Endothelial cell of umbilical vein (primary cell): ENCODE data around the gene TRPC4AP. TPM values are rescaled to one million over a fixed set of nuclear protein-coding genes. Genes with fewer than 3 reads are reported as not detected.

Experiments
- BruUV-seq: library from RNA; stranded (reverse); fragments of 400-500 nt; replicated peaks from 2 replicates; lab custom pipeline; 2021; lab: Mats Ljungman, UMichigan
- CTCF ChIA-PET: fragments of 300-600, 350-600 bp; sonication (Branson Sonifier 250); formaldehyde crosslinking; loops from one replicate; lab custom pipeline; 2021; ENCODE audit warnings: antibody characterized with exemption, inconsistent platforms; lab: Charles Lee
- POLR2A ChIA-PET: fragments of 300-600, 350-600 bp; sonication (Branson Sonifier 250); formaldehyde crosslinking; loops from one replicate; lab custom pipeline; 2021; ENCODE audit warnings: antibody characterized with exemption, inconsistent platforms; lab: Charles Lee
- DNase-seq: peaks from one replicate; pipeline ENCODE4 v3.0.0-alpha.2; 2011; ENCODE audit warnings: low read depth, low spot score
- FAIRE-seq: peaks from 2 replicates; lab custom pipeline; 2011; peaks lifted over from hg19 to GRCh38; lab: Jason Lieb, UNC
- H2AFZ ChIP-seq: 2 replicates; pipeline ENCODE4 v1.6.0; 2012; ENCODE audit warnings: low read depth, low read length, control low read depth, inconsistent platforms
- H3K27ac ChIP-seq: 2 replicates; pipeline ENCODE4 v1.5.1; 2011; ENCODE audit warnings: low read depth, mild to moderate bottlenecking, control low read depth, low read length, moderate library complexity; ENCODE audit not compliant: insufficient read depth
- H3K27me3 ChIP-seq, 2 experiments: 2 replicates each; pipeline versions ENCODE4 v1.6.0 to v1.6.1; 2011; ENCODE audit warnings: low read length in 2 of 2, mixed read lengths in 1 of 2; ENCODE audit not compliant: control insufficient read depth in 2 of 2, insufficient read depth in 2 of 2
- H3K36me3 ChIP-seq, 2 experiments: 2 replicates in 1 of 2; 3 replicates in 1 of 2; pipeline ENCODE4 v1.5.1; 2011; ENCODE audit warnings: low read length in 2 of 2, mild to moderate bottlenecking in 1 of 2, moderate library complexity in 1 of 2; ENCODE audit not compliant: control insufficient read depth in 2 of 2, insufficient read depth in 2 of 2; ENCODE audit errors: extremely low read depth in 1 of 2
- H3K4me1 ChIP-seq: 3 replicates; pipeline ENCODE4 v1.5.1; 2011; ENCODE audit warnings: mild to moderate bottlenecking, low read length; ENCODE audit not compliant: control insufficient read depth, insufficient read depth; ENCODE audit errors: extremely low read depth
- H3K4me2 ChIP-seq: 2 replicates; pipeline ENCODE4 v1.6.1; 2011; ENCODE audit warnings: low read length, control low read depth, mixed read lengths; ENCODE audit not compliant: insufficient read depth
- H3K4me3 ChIP-seq, 3 experiments: fragments of 200-600 bp in 1 of 3; sonication (generic), shearing (Covaris generic) in 1 of 3; replicated peaks in 1 of 3; 2 replicates each; pipeline ENCODE4 v1.5.1; 2011 to 2016; ENCODE audit warnings: control low read depth in 3 of 3, low read length in 3 of 3, mild to moderate bottlenecking in 2 of 3, inconsistent platforms in 1 of 3, low read depth in 1 of 3, moderate library complexity in 1 of 3; ENCODE audit not compliant: insufficient read depth in 1 of 3
- H3K79me2 ChIP-seq: 2 replicates; pipeline ENCODE4 v1.6.0; 2012; ENCODE audit warnings: low read length, inconsistent platforms; ENCODE audit not compliant: control insufficient read depth, insufficient read depth
- H3K9ac ChIP-seq: replicated peaks from 2 replicates; pipeline ENCODE3; 2011; ENCODE audit warnings: low read length, control low read depth; ENCODE audit not compliant: insufficient read depth; ENCODE audit errors: extremely low read depth
- H3K9me1 ChIP-seq: replicated peaks from 3 replicates; pipeline ENCODE4 v1.6.0; 2011; ENCODE audit warnings: mild to moderate bottlenecking, low read length; ENCODE audit not compliant: control insufficient read depth, insufficient read depth; ENCODE audit errors: extremely low read depth
- H3K9me3 ChIP-seq: replicated peaks from 2 replicates; pipeline ENCODE4 v1.5.1; 2012; ENCODE audit warnings: low read length, inconsistent platforms; ENCODE audit not compliant: control insufficient read depth, insufficient read depth
- H4K20me1 ChIP-seq: replicated peaks from 2 replicates; pipeline ENCODE3; 2011; ENCODE audit warnings: mild to moderate bottlenecking, low read length; ENCODE audit not compliant: control insufficient read depth, insufficient read depth; ENCODE audit errors: extremely low read depth
- EZH2 ChIP-seq: IDR thresholded peaks from 2 replicates; pipeline ENCODE4 v1.6.1; 2012; ENCODE audit warnings: borderline replicate concordance, low read depth, mild to moderate bottlenecking, moderate library complexity, low read length, inconsistent platforms; ENCODE audit not compliant: severe bottlenecking
- FOS ChIP-seq: IDR thresholded peaks from 2 replicates; pipeline ENCODE4 v1.6.1; 2011; ENCODE audit warnings: mild to moderate bottlenecking, low read length, moderate library complexity, borderline replicate concordance; ENCODE audit not compliant: insufficient read depth
- GATA2 ChIP-seq: IDR thresholded peaks from 2 replicates; pipeline ENCODE4 v1.7.0; 2011; ENCODE audit warnings: low read depth, mild to moderate bottlenecking, moderate library complexity, mixed read lengths, low read length; ENCODE audit not compliant: insufficient read length, insufficient read depth
- JUN ChIP-seq: IDR thresholded peaks from 2 replicates; pipeline ENCODE4 v1.6.1; 2011; ENCODE audit warnings: borderline replicate concordance, low read depth; ENCODE audit not compliant: insufficient read length, insufficient read depth
- MYC ChIP-seq: IDR thresholded peaks from one replicate; pipeline ENCODE4 v1.6.1; 2011; ENCODE audit warnings: mild to moderate bottlenecking, low read depth, low read length
- POLR2A ChIP-seq: IDR thresholded peaks from 2 replicates; pipeline ENCODE4 v1.6.1; 2012; ENCODE audit warnings: low read depth, mild to moderate bottlenecking, control low read depth, low read length
- POLR2AphosphoS5 ChIP-seq: IDR thresholded peaks from 2 replicates; pipeline ENCODE4 v1.6.1; 2012; ENCODE audit warnings: low read depth, mild to moderate bottlenecking, control low read depth, low read length, moderate library complexity; ENCODE audit not compliant: insufficient read depth
- dilution Hi-C: fragments of 300-500 bp; cut with MboI; formaldehyde crosslinking; loops from one replicate; pipeline ENCODE4 v1.15.0; 2019; ENCODE audit warnings: low sequenced_read_pairs; ENCODE audit not compliant: extremely low pct_ligation_motif_present
- intact Hi-C: fragments of 100-400 bp; cut with micrococcal nuclease; formaldehyde crosslinking; loops from one replicate; pipeline ENCODE4 v1.10.0; 2022
- polyA plus RNA-seq, 4 experiments: library from polyadenylated mRNA; depleted of rRNA in 3 of 4; stranded (reverse) in 3 of 4; unstranded in 1 of 4; fragments of >200 nt; gene quantifications; 2 replicates each; pipeline versions ENCODE4 v1.2.1 to v1.2.3, GENCODE V29; 2011 to 2012; ENCODE audit warnings: missing spikeins in 1 of 4
- total RNA-seq: library from RNA; stranded (reverse); gene quantifications from 2 replicates; pipeline ENCODE4 v1.2.3, GENCODE V29; 2021
- TF ChIP-seq, protein P1 (sequence below), 2 donors: IDR thresholded peaks; 1 replicate in 1 of 2; 2 replicates in 1 of 2; pipeline ENCODE4 v1.5.1; 2011; ENCODE audit warnings: low read length in 2 of 2, mild to moderate bottlenecking in 2 of 2, moderate library complexity in 2 of 2, control low read depth in 1 of 2, inconsistent platforms in 1 of 2, low read depth in 1 of 2; ENCODE audit not compliant: insufficient read depth in 1 of 2; ENCODE audit errors: extremely low read depth in 1 of 2
- TF ChIP-seq, protein P2 (sequence below): IDR thresholded peaks from 2 replicates; pipeline ENCODE4 v1.6.1; 2011; ENCODE audit not compliant: insufficient read depth, insufficient read length

Gene TRPC4AP
- total and polyA plus RNA-seq, 2 donors (not counting 3 experiments of a cell fraction or from before 2014, with no cell fraction given) = 89.0 to 103 TPM

DNA sequence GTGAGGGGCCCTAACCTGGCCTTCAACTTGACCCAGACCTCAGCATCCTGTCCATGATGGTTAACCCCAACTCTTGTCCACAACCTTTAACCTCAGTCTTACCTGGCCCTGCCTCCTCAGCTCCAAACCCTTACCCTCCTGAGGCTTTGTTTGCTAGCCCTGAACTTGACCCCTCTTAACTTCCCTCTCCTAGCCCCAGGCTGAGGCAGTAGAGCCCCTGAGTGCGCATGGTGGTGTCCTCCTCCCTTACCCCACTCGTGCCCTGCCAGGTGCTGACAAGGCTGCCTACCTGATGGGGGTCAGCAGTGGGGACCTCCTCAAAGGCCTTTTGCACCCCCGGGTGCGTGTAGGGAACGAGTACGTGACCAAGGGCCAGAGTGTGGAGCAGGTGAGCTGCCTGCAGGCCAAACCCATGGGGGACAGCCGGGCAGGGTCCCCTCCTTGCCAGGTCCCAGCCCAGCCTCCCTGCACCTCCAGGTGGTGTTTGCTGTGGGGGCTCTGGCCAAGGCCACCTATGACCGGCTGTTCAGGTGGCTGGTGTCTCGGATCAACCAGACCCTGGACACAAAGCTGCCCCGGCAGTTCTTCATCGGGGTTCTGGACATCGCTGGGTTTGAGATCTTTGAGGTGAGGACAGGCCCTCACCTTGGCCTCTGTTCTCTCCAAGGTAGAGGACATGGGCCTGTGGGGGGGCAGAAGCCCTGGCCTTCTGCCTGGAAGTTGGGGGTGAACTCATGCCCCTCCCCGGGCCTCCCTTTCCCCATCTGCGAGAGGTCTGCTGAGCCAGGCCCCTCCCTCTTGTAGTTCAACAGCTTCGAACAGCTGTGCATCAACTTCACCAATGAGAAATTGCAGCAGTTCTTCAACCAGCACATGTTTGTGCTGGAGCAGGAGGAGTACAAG is 105.1 kb downstream of the TRPC4AP start:
- peaks cover 5% of the 10 kb centered on the region in 2 experiments for H3K27me3 ChIP-seq
- no peaks in the 10 kb centered on the region for H3K79me2 ChIP-seq
- H3K4me3 ChIP-seq = no peak overlapping the region
- ChIA-PET POLR2A (no interaction called here), CTCF (interaction anchor here (5.7 kb wide), 1 partner anchor 113 kb away, joined by 71 read pairs; the partner anchor contains the start of genes ACSS2 and GGT7)
- H3K4me1 ChIP-seq = no peaks in the 10 kb centered on the region
- intact Hi-C loops = no loop called here
- no peak overlapping the region for H3K4me2 ChIP-seq
- FAIRE-seq (no peak), DNase-seq (no peak)
- H2AFZ ChIP-seq = no peak overlapping the region
- H3K9me1 ChIP-seq = no peaks in the 10 kb centered on the region
- no peaks in the 10 kb centered on the region for H3K36me3 ChIP-seq
- H3K9ac ChIP-seq = no peak overlapping the region
- no TSS peak for BruUV-seq
- H3K27ac ChIP-seq = no peak overlapping the region
- dilution Hi-C loops = no loop called here
- no peaks in the 10 kb centered on the region for H4K20me1 ChIP-seq
- TF ChIP-seq MYC (no peak), POLR2A (no peak), FOS (no peak), POLR2AphosphoS5 (no peak), JUN (no peak), GATA2 (no peak), EZH2 (no peak)
- TF ChIP-seq, protein P1, sequence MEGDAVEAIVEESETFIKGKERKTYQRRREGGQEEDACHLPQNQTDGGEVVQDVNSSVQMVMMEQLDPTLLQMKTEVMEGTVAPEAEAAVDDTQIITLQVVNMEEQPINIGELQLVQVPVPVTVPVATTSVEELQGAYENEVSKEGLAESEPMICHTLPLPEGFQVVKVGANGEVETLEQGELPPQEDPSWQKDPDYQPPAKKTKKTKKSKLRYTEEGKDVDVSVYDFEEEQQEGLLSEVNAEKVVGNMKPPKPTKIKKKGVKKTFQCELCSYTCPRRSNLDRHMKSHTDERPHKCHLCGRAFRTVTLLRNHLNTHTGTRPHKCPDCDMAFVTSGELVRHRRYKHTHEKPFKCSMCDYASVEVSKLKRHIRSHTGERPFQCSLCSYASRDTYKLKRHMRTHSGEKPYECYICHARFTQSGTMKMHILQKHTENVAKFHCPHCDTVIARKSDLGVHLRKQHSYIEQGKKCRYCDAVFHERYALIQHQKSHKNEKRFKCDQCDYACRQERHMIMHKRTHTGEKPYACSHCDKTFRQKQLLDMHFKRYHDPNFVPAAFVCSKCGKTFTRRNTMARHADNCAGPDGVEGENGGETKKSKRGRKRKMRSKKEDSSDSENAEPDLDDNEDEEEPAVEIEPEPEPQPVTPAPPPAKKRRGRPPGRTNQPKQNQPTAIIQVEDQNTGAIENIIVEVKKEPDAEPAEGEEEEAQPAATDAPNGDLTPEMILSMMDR (IDR thresholded peaks at IDR 0.05; ENCODE audit: extremely low read depth in 1 of 2, insufficient read depth in 1 of 2, low read depth in 1 of 2, low read length in 2 of 2) = no peak
- TF ChIP-seq, protein P2, sequence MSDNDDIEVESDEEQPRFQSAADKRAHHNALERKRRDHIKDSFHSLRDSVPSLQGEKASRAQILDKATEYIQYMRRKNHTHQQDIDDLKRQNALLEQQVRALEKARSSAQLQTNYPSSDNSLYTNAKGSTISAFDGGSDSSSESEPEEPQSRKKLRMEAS = no peak
- no peaks in the 10 kb centered on the region for H3K9me3 ChIP-seq
